Fibroblast of skin of right quadriceps (primary cell): ENCODE measurements around the gene LYSMD2.
A peak's percentile ranks its signal among the peaks of the same experiment; 100 is the strongest.

Experiments
- DNase-seq: peaks from one replicate; pipeline ENCODE4 v3.0.0-alpha.2; 2013

LYSMD2 gene

DNA sequence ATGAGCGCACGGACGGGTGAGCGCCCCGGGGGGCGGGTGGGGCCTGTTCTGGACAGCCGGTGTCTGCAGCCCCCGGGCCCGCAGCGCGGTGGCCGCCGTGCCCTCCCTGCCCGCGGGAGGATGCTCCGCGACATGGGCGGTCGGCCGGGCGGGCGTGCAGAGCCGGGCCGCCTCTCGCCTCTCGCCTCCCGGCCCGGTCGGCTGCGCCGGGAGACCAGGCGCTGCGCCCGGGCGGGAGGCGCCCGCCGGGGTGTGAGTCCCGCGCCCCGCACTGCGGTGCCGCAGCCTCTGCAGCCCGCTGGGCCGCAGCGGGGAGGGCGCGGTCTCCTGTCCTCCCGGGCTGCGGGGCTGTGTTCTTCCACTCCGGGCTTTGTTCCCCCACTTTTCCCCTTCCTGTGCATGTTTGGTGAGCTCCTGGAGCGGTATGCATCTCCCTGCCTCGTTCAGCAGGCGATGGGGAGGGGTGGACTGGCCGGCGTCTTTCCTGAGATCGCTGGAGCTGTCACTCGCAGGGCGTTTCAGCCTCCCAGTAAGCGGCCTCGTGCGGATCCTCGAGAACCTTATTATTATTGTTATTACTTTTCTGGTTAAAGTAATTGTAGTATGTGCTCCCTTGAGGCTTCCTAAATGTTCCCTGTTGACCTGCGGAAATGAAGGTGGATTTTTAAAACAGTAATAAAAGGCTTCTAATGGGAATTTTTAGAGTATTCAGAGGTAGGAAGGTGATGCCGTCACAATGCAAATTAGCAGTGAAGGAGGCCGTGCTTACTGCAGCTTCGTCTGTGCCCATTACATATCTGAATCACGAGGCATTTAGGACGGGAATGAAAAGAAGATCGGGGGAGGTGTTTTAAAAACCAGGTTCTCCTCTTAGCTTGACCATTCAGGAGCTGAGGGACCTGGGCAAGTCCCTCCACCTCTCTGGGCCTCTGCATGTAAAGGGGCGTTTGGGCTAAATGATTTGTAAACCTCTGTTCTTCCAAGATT is 14.5 kb upstream of the LYSMD2 start:
- DNase-seq, result no peak

DNA sequence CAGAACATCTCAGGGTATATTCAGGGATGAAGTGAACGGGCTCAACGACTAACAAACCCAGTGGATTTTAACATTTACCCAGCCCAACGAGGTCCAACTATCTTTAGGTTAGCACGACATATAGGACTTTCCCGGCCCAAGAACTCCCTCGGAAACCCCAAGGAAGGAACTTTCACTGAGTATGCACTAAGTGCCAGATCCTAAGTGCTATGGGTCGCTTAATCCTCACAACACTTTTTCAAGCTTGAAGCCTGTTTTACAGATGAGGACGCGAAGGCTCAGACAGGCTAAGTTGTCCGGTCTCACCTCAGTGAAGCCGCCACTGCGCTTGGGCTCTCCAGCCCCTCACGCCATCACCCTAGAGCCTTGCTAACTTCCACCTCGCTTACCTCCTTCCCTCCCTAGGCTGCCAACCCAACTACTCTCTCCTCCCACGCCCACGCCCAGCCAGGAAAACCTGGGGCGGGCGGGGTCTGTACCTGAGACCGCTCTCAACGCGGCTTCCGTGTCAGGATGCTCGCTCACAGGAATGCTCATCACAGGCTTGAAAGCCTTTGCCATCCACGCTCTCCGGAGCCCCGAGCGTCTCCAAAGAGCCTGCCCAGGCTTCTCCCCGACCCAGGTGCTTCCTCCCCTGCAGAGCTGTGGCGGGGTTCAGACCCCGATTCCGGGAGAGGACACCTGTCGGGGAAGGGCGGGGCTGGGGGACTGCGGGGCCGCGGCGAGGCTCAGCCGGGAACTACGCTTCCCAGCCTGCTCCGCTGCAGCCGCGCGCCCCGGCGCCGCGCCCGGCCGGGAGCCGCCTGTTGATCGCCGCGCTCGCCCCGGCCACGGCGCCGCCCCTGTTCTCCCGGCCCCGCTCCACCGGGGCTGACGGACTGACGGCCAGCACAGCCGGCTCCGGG is 13.6 kb upstream of the LYSMD2 start, which contains the start of gene TMOD2:
Gene TMOD2 (plus strand): TSS at position 806 of the 905 bp plus-strand sequence. CDS start 14,845 bp downstream, outside the sequence.
- no peak for DNase-seq

DNA sequence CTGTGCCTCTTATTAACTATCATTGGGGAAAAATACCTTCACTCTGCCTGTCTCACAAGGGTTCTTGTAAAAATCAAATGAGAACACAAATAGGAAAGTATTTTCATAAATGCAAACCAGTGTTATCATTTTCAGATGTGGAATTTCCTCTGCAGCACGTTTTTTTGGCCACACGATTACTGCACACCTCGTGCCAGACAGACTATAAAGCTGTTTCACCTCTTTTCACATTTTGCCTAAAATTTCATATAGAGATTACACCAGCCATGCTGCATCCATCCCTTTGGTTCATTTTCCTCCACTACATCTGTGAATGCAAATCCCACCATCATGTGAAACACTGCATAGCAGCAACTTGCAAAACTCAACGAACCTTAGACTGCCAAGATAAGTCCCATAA is 12.7 kb upstream of the LYSMD2 start:
- no peak for DNase-seq

DNA sequence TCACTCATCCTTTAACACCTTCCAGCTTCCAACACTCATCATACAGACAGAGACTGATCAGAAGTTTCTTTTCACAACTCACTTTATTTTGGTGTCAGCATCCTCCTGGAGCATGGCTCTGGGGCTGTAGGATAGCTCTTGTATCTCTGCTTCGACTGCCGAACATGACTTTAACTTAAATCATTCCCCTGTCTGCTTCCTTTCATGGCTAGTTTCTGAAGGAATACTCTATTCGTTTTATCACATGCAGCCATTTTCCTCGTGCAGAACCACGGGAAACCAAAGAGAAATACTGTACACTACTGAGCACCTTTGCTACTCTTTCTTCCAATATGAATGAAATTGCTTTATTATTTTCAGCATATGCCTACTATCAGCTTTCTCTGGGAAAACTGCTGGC is 11.9 kb upstream of the LYSMD2 start:
- DNase-seq, result no peak

DNA sequence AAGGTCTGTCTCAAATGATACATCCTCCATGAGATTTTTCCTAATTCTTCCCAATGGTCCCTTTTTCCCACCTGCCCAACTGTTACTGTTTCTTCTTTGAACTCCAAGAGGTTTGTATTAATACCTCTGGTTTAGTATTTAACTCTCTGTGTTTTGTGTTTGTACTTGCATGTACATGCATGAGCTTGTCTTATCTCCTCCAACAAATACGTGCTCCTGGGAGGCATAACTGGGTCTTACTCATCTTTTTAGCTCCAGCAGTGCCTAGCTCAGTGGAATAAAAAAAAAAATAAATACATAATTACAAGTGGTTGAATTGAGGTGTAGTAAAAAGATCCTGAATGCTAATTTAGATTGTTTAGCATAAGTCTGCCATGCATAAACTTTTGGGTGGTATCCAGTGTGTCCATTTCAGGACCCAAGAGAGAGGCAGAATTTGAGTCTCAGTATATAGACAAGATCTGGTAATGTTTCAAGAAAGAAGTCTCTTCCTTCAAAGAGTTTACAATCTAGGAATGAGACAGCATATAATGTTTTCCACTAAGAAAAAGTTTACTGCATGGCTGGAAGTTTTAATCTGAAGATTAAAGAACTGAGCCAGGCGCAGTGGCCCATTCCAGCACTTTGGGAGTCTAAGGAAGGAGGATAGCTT is 1.7 kb upstream of the LYSMD2 start:
- DNase-seq, result no peak

DNA sequence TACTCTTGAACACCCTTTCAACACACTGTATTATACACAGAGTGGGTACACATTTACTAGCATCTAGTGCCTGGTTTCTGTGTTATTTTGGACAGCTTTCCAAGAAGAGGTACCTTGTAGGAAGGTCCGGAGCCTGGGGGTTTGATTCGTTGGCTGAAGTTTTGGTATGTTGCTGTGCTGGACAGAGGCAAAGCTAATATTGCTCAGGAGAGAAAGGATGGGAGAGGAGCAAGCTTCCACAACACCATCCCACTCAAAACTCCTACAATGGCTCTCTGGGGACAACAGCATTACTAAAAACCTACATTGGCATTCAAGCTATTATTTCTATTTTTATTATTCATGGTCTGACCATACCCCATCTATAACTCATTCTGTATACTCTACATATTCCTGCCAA is 1.1 kb upstream of the LYSMD2 start:
- DNase-seq, result no peak

DNA sequence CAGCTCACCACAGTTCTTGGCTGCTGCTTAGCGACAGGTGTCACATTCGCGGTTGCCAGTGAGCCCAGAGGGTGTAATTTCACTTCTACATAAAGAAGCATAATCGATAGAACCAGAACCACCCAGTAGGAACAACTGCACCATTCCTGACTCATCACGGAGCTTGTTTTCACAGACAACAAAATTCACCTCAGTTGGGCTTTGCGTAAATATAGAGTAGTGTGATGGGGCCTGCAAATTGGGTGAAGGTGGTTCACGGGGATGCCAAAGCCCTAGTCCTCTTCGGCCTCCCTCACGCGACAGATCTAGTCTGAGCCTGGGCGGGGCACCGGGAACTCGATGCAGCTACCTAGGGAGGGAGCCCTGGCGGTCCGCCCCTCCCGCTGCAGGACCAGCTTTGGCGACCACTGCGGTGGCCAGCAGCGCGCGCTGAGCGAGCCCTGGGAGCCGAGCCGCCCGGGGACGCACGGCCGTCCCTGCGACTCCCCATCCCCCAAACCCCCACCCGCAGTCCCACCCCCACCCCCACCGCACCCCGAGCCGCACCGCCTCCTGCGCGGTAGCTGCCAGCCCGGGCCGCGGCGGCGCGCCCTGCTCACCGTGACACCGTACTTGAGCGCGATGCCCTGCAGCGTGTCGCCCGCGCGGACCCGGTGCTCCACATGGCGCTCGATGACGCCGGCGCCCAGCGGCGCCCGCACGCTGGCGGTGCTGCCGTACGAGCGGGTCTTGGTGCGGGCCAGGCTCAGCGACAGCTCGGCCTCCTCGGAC is 519 bp downstream of the LYSMD2 start:
- DNase-seq, result no peak

DNA sequence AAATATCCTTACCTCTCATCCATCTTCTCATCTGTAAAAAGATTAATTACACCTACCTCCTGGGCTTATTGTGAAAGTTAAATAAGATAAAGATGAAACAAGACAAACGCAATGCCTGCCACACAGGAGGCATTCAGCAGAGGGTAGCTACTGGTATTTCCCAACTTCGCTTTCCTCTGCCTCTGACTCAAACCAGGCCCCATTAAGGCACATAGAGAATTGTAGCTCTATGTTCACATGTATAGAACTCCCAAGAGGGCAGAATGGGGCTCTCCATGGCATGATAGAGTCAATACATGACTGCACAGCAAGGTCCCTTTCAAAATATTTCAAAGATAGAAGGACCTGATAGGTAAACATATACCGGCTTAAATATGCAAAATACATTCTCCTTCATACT is 1.4 kb downstream of the LYSMD2 start:
- DNase-seq, result no peak

DNA sequence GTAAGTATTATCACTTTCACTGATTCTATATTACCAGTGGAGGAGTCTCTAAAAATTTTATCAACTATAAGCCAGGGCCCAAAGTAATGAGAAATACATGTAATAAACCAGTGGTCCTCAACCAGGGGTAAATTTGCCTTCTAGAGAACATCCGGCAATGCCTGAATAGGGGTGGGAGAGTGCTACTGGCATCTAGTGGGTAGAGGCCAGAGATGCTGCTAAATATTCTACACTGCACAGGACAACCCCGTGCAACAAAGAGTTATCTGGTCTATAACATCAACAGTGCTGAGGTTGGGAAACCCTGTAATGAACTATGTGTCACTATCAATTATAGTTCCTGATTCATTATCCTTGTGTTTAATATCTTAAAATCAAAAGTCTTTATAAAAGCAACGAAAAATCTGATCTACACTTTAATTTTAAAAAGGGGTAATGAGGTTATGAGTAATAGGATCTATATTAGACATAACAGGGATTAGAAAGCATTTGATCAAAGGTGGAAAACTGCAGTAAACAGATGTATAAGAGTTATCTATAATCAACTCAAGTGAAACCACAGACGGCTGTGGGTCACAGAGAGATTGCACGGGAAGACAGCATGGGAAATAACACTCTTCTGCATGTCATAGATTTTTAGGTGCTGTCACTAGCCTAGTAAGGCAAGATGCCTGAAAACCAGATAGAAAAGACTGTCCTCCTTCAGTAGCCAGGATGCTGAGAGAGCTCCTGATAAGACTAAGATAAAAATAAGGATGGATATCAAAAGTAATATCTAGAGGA is 2.0 kb downstream of the LYSMD2 start:
- no peak for DNase-seq

DNA sequence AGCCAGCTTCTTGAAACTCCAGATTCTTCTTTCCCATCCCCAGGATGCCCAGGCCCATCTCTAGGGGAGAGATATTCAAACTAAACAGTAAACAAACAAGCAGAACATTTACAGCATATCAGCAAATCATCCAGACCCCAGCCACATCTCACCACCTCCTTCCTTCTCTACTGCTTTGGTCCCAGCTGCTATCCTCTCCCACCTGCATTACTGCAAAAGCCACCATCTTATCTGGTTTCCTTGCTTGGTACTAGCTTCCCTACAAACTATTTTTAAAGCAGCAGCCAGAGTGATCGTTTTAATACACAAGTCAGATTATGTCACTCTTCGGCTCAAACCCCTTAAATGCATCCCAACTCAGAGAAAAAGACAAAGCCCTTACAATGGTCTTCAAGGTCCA is 4.8 kb downstream of the LYSMD2 start:
- no peak for DNase-seq

DNA sequence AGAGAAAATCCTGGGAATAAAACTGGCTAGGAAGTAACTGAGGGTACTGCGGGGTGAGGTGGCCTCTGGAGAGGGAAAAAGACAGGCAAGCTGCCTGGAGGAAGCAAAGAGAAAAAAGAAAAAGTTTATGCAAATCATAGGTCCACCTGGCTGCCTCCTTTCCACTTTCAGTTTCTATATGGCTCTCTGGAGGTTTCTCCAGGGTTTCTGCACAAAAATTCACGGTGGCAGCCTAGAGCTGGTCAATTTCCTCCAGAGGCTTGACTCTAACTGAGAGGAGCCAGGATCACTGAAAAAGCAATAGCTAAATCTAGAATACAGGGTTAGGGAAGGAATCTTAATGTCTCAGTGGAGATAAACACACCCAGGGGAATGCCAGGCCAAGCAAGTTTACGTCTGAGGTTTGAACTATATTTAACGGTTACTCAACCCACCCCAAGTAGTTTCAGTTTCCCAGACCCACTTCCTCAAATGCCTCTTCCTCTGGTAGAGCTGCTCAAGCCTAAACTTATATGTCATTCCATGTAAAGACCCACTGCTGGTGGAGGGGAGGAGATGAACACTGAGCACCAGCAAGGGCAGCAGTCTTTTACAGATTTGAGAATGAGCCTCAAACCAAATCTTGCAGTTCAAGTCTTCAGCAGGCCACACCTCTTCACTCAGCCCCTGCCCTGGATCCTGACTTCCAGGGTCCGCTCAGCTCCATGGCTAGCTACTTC is 5.7 kb downstream of the LYSMD2 start:
- DNase-seq, result peak; percentile 35

DNA sequence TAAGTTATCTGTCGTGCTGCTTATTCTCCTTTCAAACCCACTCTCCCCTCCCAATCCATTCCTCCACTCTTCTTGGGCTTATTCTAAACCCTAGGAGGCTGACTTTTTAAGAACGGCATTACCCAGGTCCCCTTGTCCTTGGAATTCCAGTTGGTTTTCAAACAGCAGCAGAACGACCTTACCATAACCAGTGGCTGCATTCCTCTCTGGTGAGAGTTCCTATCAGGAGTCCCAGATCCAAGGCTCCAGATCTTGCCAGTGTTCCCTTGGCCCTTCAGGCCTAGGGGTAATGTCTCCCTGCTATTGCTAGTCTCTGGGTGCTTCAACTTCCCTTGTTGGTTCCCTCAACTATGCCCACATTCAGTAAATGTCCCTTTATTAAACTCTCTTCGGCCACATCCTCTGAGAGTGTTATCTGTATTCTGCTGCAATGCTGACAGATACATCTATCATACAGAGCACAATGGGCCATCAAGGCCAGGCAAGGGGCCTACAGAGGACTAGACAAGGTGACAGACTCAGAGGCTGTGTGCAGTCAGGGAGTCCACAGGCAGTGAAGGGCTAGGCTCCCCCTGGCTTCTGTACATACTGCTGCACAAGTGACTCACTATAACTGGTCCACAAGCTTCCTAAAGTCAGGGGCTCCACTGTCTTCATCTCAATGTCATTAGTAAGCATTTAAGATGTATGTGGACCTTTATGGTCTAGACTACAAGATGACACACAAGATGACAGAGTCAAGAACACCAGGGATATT is 10.1 kb downstream of the LYSMD2 start:
- DNase-seq, result peak; percentile 58

DNA sequence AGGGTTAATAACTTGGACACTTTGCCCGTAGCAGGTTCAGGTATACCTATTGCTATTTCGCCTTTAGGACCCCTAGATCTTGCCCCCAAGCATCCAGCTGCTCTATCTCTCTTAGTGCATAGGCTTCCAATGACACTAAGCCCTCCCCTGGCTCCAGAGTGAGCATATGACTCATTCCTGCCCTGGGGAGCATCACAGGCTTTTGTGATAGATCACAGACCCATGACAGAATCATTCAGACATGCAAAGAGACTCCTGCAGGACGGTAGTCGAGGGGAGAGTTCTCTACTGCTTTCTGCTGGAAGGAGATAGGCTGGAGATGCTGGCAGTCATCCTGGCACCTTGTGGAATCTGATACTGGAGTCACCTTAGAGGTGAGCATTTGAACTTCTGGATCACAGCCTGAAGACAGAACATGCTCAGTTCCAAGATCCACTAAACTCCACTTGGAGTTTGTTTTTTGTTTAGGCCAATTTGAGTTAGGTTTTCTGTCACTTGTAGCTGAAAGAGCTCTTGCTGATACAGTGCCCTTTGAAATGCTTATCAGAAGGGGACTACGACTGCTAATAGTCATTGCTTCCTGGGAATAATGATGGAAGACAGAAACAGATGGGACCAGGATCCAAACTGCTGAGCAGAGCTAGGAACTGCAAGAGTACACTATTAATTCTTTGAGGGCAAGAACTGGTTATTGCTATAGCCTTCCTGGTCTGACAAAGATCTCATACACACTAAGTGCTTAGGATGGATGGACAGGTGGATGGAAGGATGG is 11.0 kb downstream of the LYSMD2 start:
- peak; percentile 91 for DNase-seq

DNA sequence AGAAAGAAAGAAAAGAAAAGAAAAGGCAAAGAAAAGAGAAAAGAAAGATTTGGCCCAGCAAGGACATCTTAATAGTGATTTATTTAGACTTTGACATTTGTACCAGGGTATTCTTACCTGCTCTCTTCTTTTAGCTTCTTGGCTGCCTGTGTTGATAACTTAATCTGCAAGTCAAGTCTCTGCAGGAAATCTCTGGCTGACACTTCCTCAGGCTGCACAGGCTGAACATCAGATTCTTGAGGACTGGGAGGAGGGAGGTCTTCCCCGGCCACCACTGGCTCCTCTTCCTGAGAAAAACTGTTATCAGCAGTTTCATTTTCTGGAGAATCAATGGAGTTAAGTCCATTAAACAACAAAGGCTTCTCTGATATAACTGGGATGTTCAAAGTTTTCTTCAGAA is 12.8 kb downstream of the LYSMD2 start:
- no peak for DNase-seq

DNA sequence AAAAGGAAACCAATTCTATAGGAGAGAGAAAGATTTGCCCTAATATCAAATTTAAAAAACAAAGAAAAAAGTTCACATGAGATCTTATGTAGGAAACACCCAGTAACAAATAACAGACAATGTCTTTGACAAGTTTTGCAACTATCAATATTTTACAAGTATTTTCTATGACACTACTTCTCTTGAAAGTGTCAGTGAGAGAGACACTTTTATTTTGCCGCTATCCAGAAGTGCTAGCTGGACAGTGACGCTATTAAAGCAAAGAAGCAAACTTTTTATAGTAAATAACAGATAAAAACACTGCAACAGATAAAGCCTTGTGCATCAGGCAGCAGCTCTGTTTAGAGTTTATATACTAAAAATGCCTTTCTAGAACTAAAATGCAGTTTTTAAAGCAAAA is 13.3 kb downstream of the LYSMD2 start:
- DNase-seq, result no peak

DNA sequence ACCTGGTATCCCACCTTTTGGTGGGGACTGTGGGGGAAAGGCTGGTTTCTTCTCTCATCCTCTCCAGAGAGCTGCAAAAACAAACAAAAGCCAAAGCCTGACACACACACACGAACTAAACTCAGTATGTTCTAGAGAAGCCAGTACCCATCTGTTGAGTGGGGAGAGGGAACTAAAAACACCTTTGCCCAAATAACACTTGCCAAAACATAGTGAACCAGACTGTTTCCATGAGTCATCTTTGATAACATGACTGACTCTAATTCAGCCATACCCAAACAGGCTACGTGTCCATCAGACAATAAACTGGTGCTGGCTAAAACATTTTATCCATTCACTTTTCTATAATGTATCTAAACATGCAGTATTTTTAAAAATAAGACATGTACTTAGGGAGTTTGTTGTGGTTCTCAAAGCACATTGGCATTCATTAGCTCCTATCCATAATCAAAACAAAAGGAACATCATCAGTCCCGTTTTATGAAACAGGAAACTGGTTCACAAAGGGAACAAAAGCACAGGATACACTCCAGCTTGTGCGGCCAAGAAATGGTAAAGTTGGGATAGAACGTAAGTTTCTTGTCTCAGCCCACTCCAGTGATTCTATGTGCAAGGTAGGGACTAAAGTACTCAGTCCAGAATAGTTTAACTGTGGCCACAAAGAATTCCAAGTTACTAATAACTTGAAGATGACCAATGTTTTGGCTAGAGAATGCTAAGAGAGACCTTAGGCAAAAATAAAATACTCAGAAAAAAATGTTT is 16.1 kb downstream of the LYSMD2 start:
- no peak for DNase-seq

DNA sequence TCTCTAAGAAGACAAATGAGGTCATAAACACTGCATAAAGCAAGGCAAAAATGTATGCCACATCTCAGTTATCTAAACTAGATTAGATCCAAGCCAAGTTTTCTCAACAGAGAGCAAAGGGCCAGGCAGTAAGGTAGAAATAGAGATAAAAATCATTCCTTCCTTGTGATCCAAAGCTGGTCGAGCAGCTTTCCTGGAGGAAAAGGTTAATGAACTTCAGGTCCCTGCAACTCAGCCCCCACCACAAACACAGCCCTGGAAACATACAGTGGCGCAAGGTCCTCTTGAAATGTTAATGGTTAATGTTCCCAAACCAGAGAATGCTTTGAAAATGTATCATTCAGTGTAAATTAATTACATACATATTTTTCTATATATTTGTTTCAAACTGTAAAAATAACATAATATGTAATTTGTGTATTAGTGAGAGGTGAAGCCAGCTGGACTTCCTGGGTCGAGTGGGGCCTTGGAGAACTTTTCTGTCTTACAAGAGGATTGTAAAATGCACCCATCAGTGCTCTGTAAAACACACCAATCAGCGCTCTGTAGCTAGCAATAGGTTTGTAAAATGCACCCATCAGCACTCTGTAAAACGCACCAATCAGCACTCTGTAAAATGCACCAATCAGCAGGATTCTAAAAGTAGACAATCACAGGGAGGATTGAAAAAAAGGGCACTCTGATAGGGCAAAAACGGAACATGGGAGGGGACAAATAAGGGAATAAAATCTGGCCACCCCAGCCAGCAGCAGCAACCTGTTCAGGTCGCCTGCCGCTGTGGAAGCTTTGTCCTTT is 17.1 kb downstream of the LYSMD2 start:
- DNase-seq, result no peak

DNA sequence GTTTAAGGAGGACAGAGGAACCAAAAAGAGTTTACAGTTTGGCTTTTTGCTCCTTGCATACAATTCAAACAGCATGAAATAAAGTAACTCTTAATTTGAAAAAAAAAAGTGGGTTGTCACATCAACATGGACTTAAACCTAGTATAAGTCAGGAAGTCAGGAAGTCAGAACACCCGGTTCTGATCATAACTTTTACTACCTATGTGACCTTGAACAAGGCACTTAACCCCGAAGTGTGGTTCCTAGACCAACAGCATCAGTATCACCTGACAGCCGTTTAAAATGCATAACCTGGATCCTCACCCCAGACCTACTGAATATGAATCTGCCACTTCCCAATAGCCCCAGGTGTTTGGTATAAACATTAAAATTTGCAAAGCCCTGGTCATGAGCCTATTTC is 18.7 kb downstream of the LYSMD2 start:
- DNase-seq, result no peak
